ENCODE measurements around the gene NRN1L.

GRCh38 chr16:67860589-67861398, 23.9 kb upstream of the NRN1L start:
- no peak for TF ChIP-seq POLR2A (IDR thresholded peaks at IDR 0.05)
- no peak for TF ChIP-seq CTCF (IDR thresholded peaks at IDR 0.05)

Data from gastroesophageal sphincter (tissue), 3 donors.